Measurements from ENCODE around the gene GAN.

Gene GAN

DNA sequence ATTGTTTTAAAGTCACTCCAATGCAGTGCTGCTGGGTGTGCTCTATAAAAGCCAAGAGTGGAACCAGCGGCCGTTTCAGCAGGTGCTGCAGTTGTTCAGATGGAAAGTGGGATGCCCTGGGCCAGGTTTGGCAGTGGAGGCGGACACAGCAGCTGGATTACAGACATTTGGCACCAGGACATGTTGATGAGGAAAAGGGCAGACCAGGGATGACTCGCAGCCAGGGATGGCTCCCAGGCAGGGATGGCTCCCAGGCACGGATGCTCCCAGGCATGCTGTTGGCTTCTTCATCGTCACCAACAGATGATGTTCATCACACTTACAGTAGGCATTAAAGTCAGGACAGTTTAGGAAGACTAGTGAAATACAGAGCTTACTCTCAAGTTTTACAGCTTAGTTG lies 10.0 kb downstream of the GAN start:
- Histone ChIP-seq H3K4me1 (ENCODE audit: control insufficient read depth, insufficient read depth, low read length) (peaks cover 11% of the 10 kb centered on the region), H3K36me3 (ENCODE audit: control insufficient read depth in 2 of 2, insufficient read depth in 1 of 2, low read length in 2 of 2) (no peaks in the 10 kb centered on the region), H3K9me3 (ENCODE audit: control insufficient read depth, insufficient read depth, low read depth, low read length) (no peaks in the 10 kb centered on the region), H3K27ac (ENCODE audit: extremely low read depth, low read depth, low read length) (no peak overlapping the region), H3K4me3 (ENCODE audit: low read depth, low read length) (no peak overlapping the region)
- TF ChIP-seq OSR2 (tag by site-specific recombination; IDR thresholded peaks at IDR 0.05) = no peak
- no peak for TF ChIP-seq ZNF138 (tag by site-specific recombination; IDR thresholded peaks at IDR 0.05; ENCODE audit: borderline replicate concordance)
- TF ChIP-seq ZNF670 (tag by site-specific recombination; IDR thresholded peaks at IDR 0.05; ENCODE audit: low read depth) = no peak
- TF ChIP-seq, protein P1, sequence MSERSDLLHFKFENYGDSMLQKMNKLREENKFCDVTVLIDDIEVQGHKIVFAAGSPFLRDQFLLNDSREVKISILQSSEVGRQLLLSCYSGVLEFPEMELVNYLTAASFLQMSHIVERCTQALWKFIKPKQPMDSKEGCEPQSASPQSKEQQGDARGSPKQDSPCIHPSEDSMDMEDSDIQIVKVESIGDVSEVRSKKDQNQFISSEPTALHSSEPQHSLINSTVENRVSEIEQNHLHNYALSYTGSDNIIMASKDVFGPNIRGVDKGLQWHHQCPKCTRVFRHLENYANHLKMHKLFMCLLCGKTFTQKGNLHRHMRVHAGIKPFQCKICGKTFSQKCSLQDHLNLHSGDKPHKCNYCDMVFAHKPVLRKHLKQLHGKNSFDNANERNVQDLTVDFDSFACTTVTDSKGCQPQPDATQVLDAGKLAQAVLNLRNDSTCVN (tag by site-specific recombination; optimal IDR thresholded peaks at IDR 0.05) = no peak
- TF ChIP-seq, protein P2, sequence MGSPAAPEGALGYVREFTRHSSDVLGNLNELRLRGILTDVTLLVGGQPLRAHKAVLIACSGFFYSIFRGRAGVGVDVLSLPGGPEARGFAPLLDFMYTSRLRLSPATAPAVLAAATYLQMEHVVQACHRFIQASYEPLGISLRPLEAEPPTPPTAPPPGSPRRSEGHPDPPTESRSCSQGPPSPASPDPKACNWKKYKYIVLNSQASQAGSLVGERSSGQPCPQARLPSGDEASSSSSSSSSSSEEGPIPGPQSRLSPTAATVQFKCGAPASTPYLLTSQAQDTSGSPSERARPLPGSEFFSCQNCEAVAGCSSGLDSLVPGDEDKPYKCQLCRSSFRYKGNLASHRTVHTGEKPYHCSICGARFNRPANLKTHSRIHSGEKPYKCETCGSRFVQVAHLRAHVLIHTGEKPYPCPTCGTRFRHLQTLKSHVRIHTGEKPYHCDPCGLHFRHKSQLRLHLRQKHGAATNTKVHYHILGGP (tag by site-specific recombination; IDR thresholded peaks at IDR 0.05) = no peak
- TF ChIP-seq, protein P3, sequence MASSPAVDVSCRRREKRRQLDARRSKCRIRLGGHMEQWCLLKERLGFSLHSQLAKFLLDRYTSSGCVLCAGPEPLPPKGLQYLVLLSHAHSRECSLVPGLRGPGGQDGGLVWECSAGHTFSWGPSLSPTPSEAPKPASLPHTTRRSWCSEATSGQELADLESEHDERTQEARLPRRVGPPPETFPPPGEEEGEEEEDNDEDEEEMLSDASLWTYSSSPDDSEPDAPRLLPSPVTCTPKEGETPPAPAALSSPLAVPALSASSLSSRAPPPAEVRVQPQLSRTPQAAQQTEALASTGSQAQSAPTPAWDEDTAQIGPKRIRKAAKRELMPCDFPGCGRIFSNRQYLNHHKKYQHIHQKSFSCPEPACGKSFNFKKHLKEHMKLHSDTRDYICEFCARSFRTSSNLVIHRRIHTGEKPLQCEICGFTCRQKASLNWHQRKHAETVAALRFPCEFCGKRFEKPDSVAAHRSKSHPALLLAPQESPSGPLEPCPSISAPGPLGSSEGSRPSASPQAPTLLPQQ (tag by site-specific recombination; IDR thresholded peaks at IDR 0.05) = no peak
- TF ChIP-seq ZNF292 (tag by site-specific recombination; IDR thresholded peaks at IDR 0.05; ENCODE audit: borderline replicate concordance, low read depth) = no peak
- TF ChIP-seq, protein P4, sequence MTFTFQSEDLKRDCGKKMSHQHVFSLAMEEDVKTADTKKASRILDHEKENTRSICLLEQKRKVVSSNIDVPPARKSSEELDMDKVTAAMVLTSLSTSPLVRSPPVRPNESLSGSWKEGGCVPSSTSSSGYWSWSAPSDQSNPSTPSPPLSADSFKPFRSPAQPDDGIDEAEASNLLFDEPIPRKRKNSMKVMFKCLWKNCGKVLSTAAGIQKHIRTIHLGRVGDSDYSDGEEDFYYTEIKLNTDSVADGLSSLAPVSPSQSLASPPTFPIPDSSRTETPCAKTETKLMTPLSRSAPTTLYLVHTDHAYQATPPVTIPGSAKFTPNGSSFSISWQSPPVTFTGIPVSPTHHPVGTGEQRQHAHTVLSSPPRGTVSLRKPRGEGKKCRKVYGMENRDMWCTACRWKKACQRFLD (tag by site-specific recombination; IDR thresholded peaks at IDR 0.05) = no peak
- no peak for TF ChIP-seq YY1 (tag by site-specific recombination; IDR thresholded peaks at IDR 0.05)
- TF ChIP-seq ZNF155 (tag by site-specific recombination; IDR thresholded peaks at IDR 0.05) = no peak
- ChIA-PET CTCF (interaction anchor here (0.6 kb wide), 2 partner anchors 201 to 287 kb away, joined by 3 read pairs; no protein-coding TSS in a partner anchor), POLR2A (interaction anchor here (0.6 kb wide), 1 partner anchor 100 kb away, joined by 3 read pairs; no protein-coding TSS in a partner anchor)

DNA sequence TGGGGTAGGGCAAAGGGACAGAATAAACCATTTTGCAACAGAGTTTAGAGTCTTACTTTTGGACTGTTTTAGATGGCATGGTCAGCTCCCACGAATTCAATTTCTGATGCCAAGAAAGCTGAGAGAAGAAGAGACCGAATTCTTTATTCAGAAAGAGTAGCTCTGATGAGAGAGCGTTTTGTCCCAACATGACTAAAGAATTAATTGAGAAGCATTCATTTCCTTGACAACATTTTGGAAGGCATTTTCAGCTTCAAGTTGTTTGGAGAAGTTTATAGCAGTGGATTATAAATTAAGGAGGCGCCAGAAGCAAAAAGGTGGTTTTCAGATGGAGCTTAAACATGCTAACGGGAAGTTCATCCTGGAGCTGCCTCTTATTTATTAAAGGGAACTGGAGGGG lies 12.2 kb downstream of the GAN start:
- peaks cover 6% of the 10 kb centered on the region; the same call in 1 of the 2 replicates for H3K4me1 ChIP-seq (ENCODE audit: control insufficient read depth, insufficient read depth, low read length)
- ChIA-PET CTCF (no interaction called here), POLR2A (interaction anchor here (1.3 kb wide), 1 partner anchor 13 kb away, joined by 7 read pairs; the partner anchor contains the start of gene GAN)
- no peak for TF ChIP-seq MEIS1 (CRISPR knock-in tag; IDR thresholded peaks at IDR 0.05; ENCODE audit: borderline replicate concordance)
- TF ChIP-seq ZFP69B (tag by site-specific recombination; IDR thresholded peaks at IDR 0.05) = no peak
- no peak for TF ChIP-seq ZNF423 (tag by site-specific recombination; IDR thresholded peaks at IDR 0.05)
- TF ChIP-seq ZNF174 (tag by site-specific recombination; IDR thresholded peaks at IDR 0.05) = no peak
- no peak for TF ChIP-seq ZNF2 (tag by site-specific recombination; IDR thresholded peaks at IDR 0.05)
- no peak for TF ChIP-seq ZNF211 (tag by site-specific recombination; IDR thresholded peaks at IDR 0.05; ENCODE audit: low read depth)
- TF ChIP-seq REPIN1 (tag by site-specific recombination; IDR thresholded peaks at IDR 0.05; ENCODE audit: low read depth) = no peak
- no peak for TF ChIP-seq ZNF391 (tag by site-specific recombination; IDR thresholded peaks at IDR 0.05; ENCODE audit: borderline replicate concordance, low read depth)
- no peak for TF ChIP-seq HOXA7 (CRISPR knock-in tag; IDR thresholded peaks at IDR 0.05; ENCODE audit: borderline replicate concordance)
- TF ChIP-seq GLI2 (tag by site-specific recombination; IDR thresholded peaks at IDR 0.05; ENCODE audit: borderline replicate concordance, low read depth) = no peak
- TF ChIP-seq ELK4 (IDR thresholded peaks at IDR 0.05; ENCODE audit: borderline replicate concordance, low read depth, low read length) = no peak
- TF ChIP-seq ZNF48 (tag by site-specific recombination; IDR thresholded peaks at IDR 0.05) = no peak
- no peak for TF ChIP-seq ZXDB (tag by site-specific recombination; IDR thresholded peaks at IDR 0.05)
- TF ChIP-seq ZSCAN18 (tag by site-specific recombination; IDR thresholded peaks at IDR 0.05) = no peak
- TF ChIP-seq ZNF112 (tag by site-specific recombination; IDR thresholded peaks at IDR 0.05) = no peak
- no peak for TF ChIP-seq ZNF529 (tag by site-specific recombination; IDR thresholded peaks at IDR 0.05; ENCODE audit: insufficient replicate concordance)
- TF ChIP-seq, protein P5, sequence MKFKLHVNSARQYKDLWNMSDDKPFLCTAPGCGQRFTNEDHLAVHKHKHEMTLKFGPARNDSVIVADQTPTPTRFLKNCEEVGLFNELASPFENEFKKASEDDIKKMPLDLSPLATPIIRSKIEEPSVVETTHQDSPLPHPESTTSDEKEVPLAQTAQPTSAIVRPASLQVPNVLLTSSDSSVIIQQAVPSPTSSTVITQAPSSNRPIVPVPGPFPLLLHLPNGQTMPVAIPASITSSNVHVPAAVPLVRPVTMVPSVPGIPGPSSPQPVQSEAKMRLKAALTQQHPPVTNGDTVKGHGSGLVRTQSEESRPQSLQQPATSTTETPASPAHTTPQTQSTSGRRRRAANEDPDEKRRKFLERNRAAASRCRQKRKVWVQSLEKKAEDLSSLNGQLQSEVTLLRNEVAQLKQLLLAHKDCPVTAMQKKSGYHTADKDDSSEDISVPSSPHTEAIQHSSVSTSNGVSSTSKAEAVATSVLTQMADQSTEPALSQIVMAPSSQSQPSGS (tag by site-specific recombination; IDR thresholded peaks at IDR 0.05; ENCODE audit: low read depth) = no peak
- no peaks in the 10 kb centered on the region for H3K9me3 ChIP-seq (ENCODE audit: control insufficient read depth, insufficient read depth, low read depth, low read length)
- H3K4me3 ChIP-seq (ENCODE audit: low read depth, low read length) = no peak overlapping the region
- H3K36me3 ChIP-seq (ENCODE audit: control insufficient read depth in 2 of 2, insufficient read depth in 1 of 2, low read length in 2 of 2) = no peaks in the 10 kb centered on the region
- no peak overlapping the region for H3K27ac ChIP-seq (ENCODE audit: extremely low read depth, low read depth, low read length)
